Measurements from ENCODE around the gene DLGAP4.

DLGAP4 gene, protein sequence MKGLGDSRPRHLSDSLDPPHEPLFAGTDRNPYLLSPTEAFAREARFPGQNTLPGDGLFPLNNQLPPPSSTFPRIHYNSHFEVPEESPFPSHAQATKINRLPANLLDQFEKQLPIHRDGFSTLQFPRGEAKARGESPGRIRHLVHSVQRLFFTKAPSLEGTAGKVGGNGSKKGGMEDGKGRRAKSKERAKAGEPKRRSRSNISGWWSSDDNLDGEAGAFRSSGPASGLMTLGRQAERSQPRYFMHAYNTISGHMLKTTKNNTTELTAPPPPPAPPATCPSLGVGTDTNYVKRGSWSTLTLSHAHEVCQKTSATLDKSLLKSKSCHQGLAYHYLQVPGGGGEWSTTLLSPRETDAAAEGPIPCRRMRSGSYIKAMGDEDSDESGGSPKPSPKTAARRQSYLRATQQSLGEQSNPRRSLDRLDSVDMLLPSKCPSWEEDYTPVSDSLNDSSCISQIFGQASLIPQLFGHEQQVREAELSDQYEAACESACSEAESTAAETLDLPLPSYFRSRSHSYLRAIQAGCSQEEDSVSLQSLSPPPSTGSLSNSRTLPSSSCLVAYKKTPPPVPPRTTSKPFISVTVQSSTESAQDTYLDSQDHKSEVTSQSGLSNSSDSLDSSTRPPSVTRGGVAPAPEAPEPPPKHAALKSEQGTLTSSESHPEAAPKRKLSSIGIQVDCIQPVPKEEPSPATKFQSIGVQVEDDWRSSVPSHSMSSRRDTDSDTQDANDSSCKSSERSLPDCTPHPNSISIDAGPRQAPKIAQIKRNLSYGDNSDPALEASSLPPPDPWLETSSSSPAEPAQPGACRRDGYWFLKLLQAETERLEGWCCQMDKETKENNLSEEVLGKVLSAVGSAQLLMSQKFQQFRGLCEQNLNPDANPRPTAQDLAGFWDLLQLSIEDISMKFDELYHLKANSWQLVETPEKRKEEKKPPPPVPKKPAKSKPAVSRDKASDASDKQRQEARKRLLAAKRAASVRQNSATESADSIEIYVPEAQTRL

DNA sequence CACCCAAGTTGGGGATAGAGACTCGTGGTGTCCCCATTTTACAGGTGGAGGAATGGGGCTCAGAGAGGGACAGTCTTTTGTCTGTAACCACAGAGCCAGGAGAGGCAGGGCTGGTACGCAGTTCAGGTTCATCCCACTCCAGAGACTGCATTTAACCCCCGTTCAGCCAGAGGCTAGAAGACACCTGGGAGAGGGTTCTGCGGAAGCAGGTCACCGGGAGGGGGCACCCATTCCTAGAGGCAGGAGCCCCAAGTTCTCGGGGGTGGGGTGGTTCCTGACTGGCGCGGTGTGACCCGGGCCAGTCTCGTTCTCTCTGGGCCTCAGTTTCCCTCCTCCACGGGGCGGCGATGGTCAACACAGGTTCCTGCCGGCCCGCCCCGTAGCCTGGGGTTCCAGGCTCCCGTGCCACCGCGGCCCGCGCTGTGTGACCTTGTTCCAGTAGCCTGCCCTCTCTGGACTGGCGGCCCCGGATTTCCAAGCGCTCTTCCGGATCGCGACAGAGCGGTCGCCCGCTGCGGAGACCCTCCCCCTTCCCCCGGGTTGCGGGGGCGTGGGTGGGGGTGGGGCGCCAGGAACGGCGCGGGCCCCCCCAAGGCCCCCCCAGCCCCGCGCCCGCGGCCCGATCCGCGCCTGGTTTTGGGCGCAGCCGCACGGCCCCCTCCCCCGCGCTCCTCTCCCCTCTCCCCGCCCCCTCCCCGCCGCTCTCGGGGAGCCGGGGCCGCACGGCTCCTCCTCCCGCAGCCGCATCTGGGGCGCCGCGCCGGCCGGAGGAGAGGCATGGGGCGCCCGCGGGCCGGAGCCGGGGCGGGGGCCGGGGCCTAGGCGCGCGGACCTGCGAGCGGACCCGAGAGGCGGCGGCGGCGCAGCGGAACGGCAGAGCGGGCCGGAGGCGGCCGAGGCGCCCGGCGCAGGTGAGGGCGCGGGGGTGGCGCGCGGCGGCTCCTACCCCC lies at the start of gene DLGAP4:
TSS of gene DLGAP4 (plus strand) at position 738 of the 950 bp plus-strand sequence. CDS start 125,379 bp downstream, outside the sequence.
- no peak for DNase-seq

DNA sequence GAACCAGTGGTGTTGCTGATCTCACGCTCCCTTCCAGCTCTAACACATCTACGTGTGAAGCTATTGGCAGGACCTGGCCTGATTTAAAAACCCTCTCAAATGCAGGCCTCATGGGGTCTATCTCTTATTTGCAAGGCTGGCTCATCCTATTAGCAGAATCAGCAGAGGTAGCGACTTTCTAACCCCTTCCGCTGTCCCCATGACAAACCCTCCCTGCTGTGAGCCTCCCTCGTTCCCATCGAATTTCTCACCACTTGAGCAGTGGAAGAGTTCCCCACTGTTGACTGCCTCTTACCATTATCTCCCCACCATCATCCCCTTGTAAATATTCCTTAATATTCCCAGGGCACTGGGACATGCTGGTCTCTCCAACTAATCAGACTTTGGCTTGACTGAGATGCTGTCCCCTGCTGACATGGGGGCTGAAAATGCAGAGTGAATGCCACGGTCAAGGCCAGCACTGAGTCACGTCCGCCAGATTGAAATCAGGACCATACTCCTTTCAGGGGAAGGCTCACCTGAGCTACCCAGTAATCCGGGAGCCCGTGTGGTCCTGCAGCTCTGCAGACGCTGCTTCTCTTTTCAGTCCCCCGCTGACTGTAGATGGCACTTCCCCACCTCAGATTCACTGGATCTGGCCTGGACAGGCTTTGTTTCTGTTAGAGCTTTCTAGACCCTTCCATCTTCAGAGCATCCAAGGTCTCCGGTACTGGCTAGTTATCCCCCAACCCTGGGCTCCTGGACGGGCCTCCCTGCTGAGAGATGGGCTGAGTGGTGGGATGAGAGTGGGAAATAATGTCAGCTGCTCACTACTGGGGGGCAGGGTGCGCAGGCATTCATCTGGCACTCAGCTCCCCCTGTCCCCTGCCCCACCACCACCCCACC lies 46.7 kb upstream of the DLGAP4 start:
- no peak for DNase-seq

DNA sequence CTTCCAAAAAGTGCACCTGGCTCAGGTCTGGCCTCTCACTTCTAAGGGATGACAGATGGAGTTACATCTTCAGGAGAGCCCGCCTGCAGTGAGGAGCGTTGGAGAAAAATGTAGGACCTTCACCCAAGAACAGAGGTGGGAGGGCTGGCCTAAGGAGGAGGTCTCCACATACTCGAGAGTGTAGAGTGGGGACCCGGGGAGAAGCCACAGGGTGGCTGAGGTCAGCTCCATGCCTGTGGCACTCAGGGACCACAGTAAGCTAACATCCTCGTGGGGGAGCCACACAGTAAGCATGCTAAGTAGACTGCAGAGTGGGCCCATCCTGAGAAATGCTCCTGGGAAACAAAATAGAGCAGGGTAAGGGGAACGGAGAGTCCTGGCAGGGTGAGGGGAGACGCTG lies 45.8 kb upstream of the DLGAP4 start:
- no peak for DNase-seq

DNA sequence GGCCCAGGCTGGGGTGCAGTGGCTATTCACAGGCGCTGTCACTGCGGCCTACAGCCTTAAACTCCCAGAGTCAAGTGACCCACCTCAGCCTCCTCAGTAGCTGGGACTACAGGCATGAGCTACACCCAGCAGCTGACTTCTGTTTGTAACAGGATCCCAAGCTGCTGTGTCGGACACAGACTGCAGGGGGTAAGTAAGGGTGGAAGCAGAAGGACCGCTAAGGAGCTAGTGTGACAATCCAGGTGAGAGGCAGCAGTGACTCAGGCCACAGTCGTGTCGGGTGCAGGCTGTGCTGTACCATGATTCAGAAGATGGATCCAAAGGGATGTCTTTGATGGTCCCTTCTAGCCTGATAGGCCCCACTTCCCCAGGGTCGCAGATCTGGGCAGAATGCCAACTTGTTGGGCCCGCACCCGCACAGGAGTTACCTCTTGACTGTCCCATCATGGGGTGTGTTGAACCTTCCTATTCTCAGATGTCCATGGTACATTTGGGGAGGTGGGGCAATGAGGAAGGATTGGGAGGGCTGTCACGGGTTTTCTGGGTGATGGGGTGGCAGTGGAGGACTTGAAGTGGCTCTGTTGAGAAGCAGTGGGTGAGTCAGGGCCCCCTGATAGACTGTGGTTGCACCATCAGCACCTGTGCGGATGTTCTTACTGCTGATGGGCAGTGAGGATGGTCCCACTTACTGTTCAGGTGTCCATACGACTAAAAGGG lies 44.6 kb upstream of the DLGAP4 start:
- DNase-seq: no peak

DNA sequence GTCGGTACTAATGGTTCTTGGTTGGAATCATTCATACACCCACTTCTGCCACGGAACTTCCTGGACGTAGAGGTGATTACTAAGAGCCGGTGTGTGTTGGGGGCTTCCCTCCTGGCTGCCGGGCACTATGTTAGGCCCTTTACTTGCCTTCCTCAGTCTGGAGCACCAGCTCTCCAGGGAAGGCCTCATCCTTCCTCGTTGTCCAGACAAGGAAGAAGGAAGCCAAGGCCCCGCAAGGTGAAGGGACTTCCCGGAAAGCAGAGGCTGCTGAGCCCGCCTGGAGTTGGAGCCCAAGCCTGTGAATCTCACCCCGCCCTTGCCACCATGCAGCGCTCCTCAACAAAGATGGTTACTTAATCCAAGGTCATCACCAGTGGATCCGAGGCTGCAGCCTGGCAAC lies 43.7 kb upstream of the DLGAP4 start:
- DNase-seq: no peak

DNA sequence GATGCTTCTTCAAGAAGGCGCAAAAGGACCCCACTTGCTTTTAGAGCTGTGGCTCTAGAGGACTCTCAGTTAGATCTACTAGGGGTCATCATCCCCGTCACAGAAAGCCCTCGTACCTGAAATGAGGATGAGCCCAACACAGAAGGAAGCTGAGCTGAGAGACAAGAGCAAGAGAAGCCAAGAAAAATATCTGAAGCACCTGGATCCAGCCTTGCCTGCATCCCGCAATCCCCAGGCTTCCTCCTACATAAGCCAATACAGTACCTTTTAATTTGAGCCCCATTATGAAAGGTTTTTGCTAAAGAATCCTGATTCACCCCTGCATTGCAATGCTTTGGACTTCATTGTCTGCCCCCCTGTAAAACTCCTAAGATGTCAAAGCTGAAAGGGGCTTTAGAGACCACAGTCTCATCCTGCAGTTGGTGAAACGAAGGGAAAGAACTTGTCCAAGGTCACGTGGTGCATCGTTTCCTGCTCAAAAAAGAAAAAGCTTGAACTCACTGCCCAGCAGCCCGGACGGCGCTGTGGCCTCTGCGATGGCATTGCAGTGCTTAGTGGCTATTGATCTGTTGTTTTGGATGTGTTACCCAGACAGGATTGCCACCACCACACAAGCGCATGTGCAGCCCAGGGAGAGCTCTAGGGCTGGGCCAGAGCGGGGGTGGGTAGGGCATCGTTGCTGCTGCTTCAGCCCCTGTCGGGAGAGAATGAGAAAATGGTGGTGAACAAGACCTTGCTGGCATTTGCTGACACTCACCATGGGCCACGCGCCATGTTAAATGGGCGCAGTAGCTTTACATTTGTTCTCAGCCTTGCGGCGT lies 41.5 kb upstream of the DLGAP4 start:
- no peak for DNase-seq

DNA sequence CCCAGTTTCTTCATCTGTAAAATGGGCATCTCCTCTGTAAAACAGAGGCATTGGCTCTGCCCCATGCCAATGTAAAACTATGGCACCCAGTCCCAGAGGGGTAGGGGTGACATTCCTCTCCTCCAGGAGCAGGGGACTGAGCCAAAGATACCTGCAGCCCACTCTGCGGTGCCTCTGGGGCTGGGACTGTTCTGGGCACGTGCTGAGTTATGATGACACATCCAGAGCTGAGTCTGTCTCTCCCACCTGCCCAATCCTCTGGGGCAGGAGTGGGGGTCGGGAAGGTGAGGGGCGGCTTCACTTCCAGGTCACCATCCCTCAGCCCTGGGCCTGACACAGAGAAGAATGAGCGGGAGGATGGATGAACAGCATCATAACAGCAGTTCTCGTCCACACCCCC lies 40.0 kb upstream of the DLGAP4 start:
- DNase-seq: no peak

DNA sequence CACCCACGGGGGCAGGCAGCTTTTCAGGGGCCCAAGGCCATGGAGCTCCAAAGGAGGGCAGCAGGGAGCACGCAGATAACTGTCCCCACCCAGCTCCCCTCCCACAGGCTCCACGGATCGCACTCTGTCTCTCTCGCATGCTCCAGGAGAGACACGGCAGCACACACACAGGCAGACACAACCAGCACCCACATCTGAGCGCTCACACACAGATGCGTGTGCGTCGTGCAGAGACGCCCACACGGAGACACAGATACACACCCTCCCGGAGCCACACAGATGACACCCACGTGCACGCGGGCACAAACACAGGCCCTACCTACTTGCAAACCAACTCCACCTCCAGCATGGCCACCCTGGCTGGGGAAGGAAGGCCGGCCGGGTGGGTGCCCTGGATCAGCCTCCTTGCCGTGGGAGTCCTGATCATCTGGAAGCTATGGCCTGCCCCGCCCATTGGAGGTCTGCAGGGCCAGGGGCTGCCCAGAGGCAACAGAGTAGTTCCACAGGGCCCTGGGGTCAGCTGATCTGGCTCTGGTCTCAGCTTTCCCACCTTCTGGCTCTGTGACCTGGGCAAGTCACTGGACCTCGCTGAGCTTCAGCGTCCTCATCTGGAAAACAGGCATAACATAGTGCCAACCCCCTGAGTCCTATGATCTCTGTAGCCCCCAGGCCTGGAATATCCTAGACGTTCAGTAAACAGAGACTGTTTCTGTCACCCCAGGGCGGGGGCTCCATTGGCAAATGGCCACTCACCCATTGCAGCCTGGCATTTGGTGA lies 38.3 kb upstream of the DLGAP4 start:
- no peak for DNase-seq

DNA sequence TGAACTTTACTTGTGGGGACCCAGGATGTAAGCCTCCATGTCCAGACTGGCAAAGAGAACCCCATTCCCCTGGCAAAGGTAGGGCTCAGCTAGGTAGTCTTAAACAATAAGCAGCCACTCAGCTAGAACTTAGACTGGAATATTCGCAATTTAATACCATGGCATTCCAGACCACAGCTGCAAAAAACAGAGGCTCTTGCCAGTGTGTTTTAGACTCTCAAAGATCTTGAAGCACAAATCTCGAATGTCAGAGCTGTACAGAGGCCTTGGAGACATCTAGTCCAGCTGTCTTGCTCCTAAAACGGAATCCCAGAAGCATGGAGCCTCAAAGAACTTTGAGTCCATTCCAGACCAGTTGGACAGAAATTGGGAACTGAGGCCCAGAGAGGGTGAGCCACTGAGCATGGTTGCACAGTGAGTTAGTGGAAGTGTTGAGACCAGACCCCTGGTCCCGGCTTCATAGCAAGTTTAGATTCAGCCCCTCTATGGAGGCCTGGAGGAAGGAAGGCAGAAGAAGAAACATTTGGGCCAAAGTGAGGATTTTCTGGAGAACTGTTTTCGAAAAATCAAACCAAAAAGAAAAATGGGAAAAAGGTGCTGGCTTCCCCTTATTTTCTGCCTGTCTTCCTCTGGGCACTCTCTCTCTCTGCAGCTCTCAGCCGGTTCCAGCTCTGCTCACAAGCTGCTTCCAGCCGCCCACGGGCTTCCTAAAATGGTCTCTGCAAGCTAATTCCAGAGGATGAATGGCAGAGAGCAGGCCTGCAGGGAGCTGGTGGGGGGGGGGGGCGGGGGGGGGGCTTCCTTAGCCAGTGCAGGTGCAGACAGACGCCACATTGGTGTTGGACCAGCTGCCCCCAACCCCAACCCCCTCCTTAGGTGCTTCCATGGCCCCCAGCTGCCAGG lies 37.4 kb upstream of the DLGAP4 start:
- no peak for DNase-seq

DNA sequence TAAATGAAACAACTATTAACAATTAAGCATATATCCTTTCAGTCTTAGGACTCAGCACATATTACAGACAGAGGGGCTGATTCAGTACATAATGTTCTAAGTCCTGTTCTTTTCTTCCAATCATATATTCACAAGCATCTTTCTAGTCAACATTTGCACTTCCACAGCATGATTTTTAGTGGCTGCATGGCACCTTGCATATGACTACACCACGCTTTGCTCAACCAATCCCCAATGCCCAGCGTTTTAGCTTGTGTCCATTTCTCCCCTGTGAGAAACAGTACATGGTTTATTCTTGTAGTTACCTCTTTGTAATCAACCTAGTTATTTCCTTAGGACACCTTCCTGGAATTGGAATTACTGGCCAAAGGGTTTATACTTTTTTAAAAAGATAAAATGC lies 36.6 kb upstream of the DLGAP4 start:
- no peak for DNase-seq

DNA sequence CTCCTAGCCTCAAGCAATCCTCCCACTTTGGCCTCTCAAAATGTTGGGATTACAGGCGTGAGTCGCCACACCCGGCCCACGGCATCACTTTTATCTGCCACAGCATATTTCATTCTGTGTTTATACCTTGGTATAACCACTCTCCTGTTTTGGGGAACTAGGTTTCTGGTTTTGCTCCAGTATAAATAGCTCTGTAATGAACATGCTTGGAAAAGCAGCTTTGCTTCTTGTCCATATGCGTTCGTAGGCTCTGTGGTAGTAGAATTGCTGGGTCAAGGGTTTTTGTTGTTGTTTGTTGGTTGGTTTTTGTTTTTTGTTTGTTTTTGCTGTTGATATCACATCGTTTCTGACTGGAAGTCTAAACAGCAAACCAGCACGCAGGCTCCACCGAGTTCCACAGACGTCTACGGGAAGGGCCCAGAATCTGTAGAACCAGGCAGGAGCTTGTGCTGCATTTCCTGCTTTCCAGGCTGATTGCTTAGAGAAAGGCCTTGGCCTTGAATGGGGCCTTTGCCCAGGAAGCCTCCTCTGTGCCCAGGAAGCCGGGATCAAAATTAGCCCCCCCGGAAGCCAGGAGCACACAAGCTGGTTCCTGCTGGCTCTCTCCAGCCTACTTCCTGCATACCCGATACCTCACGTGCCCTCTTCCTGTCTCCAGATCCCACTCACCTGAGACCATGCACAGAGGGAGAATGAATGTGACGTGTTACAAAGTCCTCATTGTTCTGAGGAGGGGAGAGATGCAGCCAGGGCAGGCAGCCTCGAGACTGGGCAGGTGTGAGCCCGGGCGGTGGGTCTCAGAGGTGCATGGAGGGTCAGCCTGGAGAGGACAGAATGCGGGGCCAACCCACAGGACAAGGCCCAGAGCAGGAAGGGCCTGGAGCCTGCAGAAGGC lies 35.1 kb upstream of the DLGAP4 start:
- no peak for DNase-seq

DNA sequence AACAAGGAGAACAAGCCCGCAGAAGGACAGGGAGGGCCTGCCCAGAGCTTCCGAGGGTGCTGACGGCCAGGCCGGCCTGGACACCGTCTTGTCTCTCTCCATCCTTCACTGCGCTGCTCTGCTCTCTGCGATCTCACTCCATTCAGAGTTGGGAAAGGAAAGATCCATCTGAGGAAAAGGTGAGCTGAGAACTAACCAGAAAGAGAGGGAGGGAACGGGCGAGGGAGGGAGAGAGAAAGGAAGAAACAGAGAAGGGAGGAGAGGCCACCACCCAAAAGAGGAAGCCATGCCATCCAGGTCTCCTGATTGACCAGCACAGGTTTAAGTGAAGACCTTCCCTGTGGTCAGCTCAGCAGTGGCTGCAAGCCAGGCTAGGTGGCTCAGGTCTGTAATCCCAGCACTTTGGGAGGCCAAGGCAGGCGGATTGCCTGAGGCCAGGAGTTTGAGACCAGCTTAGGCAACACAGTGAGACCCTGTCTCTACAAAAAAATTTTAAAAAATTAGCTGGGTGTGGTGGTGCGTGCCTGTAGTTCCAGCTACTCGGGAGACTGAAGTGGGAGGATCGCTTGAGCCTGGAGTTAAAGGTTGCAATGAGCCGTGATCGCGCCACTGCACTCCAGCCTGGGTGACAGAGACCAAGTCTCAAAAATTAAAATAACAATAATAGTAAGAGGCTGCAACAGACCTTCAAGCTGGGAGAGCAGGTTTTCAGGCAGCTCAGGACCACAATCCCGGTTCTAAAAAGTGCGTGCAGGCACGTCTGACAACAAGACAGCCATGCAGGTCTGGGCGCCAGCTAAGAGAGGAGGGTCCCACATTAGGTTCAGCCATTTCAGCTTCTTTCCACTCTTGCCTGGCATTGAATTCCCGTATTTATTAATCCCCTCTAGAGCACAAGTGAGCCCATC lies 34.2 kb upstream of the DLGAP4 start:
- no peak for DNase-seq

DNA sequence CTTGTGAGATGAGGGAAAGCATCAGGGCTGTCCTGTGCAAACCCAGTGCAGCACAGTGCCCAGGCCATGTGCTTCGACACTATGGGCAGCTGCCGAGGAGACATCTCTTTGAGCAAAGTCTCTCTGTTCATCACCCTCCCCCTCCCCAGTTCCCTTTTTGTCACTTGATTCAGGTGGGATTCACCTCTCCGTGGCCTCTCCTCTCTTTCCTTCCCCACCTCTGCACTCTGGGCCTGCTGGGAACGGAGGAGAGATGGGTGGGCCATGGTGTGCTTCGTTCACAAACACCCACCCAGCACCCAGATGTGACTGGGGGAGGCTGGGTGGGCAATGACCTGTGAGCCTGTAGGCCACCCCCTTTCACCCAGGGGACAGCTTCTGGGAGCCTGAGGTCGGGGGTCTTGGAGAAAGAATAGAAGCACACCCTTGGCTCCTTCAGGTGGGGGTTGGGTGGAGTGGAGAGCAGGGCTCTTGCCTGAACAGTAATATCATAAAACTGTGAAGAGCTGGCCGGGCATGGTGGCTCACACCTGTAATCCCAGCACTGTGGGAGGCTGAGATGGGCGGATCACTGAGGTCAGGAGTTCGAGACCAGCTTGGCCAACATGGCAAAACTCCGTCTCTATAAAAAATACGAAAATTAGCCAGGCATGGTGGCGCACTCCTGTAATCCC lies 33.5 kb upstream of the DLGAP4 start:
- DNase-seq: no peak

DNA sequence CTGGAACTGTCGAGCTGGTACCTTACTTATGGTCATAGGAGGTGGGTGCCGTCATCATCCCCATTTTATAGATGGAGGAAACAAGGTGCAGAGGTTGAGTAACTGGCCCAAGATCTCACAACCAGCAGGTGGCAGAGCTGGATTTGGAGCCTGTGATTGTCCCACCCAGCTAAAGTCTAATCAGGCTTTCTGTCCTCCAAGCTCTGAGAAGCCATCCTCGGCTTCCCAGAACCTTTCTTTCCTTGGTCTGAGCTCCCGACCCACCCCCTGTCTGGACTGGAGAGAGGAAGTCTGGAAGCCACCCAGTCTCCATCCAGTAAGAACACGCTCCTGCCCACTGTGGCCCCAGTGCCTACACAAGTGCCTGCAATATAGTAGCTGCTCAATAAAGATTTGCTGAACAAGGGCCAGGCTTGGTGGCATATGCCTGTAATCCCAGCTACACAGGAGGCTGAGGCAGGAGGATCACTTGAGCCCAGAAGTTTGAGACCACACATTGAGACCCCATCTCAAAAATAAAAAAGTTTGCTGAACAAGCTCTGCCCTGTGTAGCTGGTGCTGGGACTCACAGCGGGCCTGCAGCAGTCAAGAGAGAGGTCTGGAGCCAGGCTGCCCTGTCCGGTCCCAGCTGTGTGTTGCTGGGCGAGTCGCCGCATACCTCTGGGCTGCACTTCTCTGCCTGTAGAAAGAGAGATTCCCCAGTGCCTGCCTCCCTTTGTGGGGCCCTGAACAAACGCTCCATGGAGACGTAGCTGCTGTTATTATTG lies 32.5 kb upstream of the DLGAP4 start:
- DNase-seq: no peak

Data from NCI-H748 treated with DMSO at 0.1 percent for 48 hours (cell line).